ENCODE data around the gene MAVS. TPM values are rescaled to one million over a fixed set of nuclear protein-coding genes. Genes with fewer than 3 reads are reported as not detected.
"Not testable (repeated sequence)": the region's sequence is repeated elsewhere in the genome, so short reads cannot be mapped to it uniquely, and the experiment has no call there.

MAVS gene
- total RNA-seq, 2 donors from 2014 or later = 20.1 to 21.1 TPM

GRCh38 chr20:3901706-3902440, 55.2 kb downstream of the MAVS start:
- Mint-ChIP-seq H3K4me1 (peaks cover 44% of the 10 kb centered on the region), H3K4me3 (peak overlapping the region; percentile 74)
- no peak for ATAC-seq

GRCh38 chr20:3902446-3902845, 55.8 kb downstream of the MAVS start:
- DNase-seq (no peak), ATAC-seq (no peak)
- Mint-ChIP-seq H3K27ac (peak overlapping the region; percentile 91), H3K36me3 (ENCODE audit: low read depth) (no peaks in the 10 kb centered on the region), H3K4me3 (peak overlapping the region; percentile 43), H3K27me3 (no peaks in the 10 kb centered on the region), H3K4me1 (peaks cover 41% of the 10 kb centered on the region)
- no peaks in the 10 kb centered on the region for H3K9me3 ChIP-seq (ENCODE audit: control insufficient read depth, low read length, poor library complexity, severe bottlenecking)

More at GRCh38 chr20:3901706-3902440, 55.2 kb downstream of the MAVS start:
- no peaks in the 10 kb centered on the region for H3K36me3 Mint-ChIP-seq (ENCODE audit: low read depth)
- peak overlapping the region; percentile 91 for H3K27ac Mint-ChIP-seq
- no peaks in the 10 kb centered on the region for H3K27me3 Mint-ChIP-seq
- no peak for DNase-seq
- H3K9me3 ChIP-seq (ENCODE audit: control insufficient read depth, low read length, poor library complexity, severe bottlenecking) = no peaks in the 10 kb centered on the region

GRCh38 chr20:3904224-3904623, 57.6 kb downstream of the MAVS start:
- Mint-ChIP-seq H3K4me1 (peaks cover 41% of the 10 kb centered on the region), H3K27me3 (no peaks in the 10 kb centered on the region), H3K4me3 (no peak overlapping the region), H3K27ac (peak overlapping the region; percentile 83), H3K36me3 (ENCODE audit: low read depth) (no peaks in the 10 kb centered on the region)
- no peak for ATAC-seq
- DNase-seq = no peak
- no peaks in the 10 kb centered on the region for H3K9me3 ChIP-seq (ENCODE audit: control insufficient read depth, low read length, poor library complexity, severe bottlenecking)

- no peak overlapping the region for H3K4me3 Mint-ChIP-seq
- no peaks in the 10 kb centered on the region for H3K27me3 Mint-ChIP-seq
- no peaks in the 10 kb centered on the region for H3K36me3 Mint-ChIP-seq (ENCODE audit: low read depth)
- no peaks in the 10 kb centered on the region for H3K9me3 ChIP-seq (ENCODE audit: control insufficient read depth, low read length, poor library complexity, severe bottlenecking)
- no peak for ATAC-seq
- H3K4me1 Mint-ChIP-seq = peaks cover 36% of the 10 kb centered on the region
- no peak for DNase-seq
- peak overlapping the region; percentile 83 for H3K27ac Mint-ChIP-seq
Measured at GRCh38 chr20:3904857-3905256, 58.2 kb downstream of the MAVS start.

GRCh38 chr20:3906744-3907721, 60.4 kb downstream of the MAVS start:
- peak overlapping the region; percentile 94 for H3K27ac Mint-ChIP-seq
- ATAC-seq = peak; percentile 96

GRCh38 chr20:3908667-3909066, 62.0 kb downstream of the MAVS start:
- H3K27me3 Mint-ChIP-seq = no peaks in the 10 kb centered on the region
- peaks cover 15% of the 10 kb centered on the region for H3K4me1 Mint-ChIP-seq
- H3K27ac Mint-ChIP-seq = peak overlapping the region; percentile 94
- H3K9me3 ChIP-seq (ENCODE audit: control insufficient read depth, low read length, poor library complexity, severe bottlenecking) = no peaks in the 10 kb centered on the region
- peak overlapping the region; percentile 36 for H3K4me3 Mint-ChIP-seq
- peaks cover 6% of the 10 kb centered on the region for H3K36me3 Mint-ChIP-seq (ENCODE audit: low read depth)
- ATAC-seq (no peak), DNase-seq (no peak)

More at GRCh38 chr20:3906744-3907721, 60.4 kb downstream of the MAVS start:
- Mint-ChIP-seq H3K4me1 (peaks cover 22% of the 10 kb centered on the region), H3K4me3 (peak overlapping the region; percentile 59)
- not testable (repeated sequence) for H3K36me3 Mint-ChIP-seq (ENCODE audit: low read depth); H3K27me3 Mint-ChIP-seq; H3K9me3 ChIP-seq (ENCODE audit: control insufficient read depth, low read length, poor library complexity, severe bottlenecking)
- DNase-seq = peak in 1 of 3 donors; percentile 32

- H3K36me3 Mint-ChIP-seq (ENCODE audit: low read depth) = peaks cover 11% of the 10 kb centered on the region
- no peak for ATAC-seq
- no peak for DNase-seq
Measured at GRCh38 chr20:3909952-3910366, 63.3 kb downstream of the MAVS start.

GRCh38 chr20:3910853-3911252, 64.2 kb downstream of the MAVS start:
- Mint-ChIP-seq H3K4me3 (no peak overlapping the region), H3K36me3 (ENCODE audit: low read depth) (peaks cover 14% of the 10 kb centered on the region), H3K4me1 (peaks cover 21% of the 10 kb centered on the region), H3K27me3 (no peaks in the 10 kb centered on the region), H3K27ac (peak overlapping the region; percentile 94)
- ATAC-seq (no peak), DNase-seq (no peak)
- H3K9me3 ChIP-seq (ENCODE audit: control insufficient read depth, low read length, poor library complexity, severe bottlenecking) = no peaks in the 10 kb centered on the region

More at GRCh38 chr20:3909952-3910366, 63.3 kb downstream of the MAVS start:
- Mint-ChIP-seq H3K4me1 (peaks cover 15% of the 10 kb centered on the region), H3K4me3 (no peak overlapping the region), H3K27ac (peak overlapping the region; percentile 94), H3K27me3 (no peaks in the 10 kb centered on the region)
- no peaks in the 10 kb centered on the region for H3K9me3 ChIP-seq (ENCODE audit: control insufficient read depth, low read length, poor library complexity, severe bottlenecking)

GRCh38 chr20:3911956-3912355, 65.3 kb downstream of the MAVS start:
- H3K4me3 Mint-ChIP-seq = peak overlapping the region; percentile 45
- H3K9me3 ChIP-seq (ENCODE audit: control insufficient read depth, low read length, poor library complexity, severe bottlenecking) = no peaks in the 10 kb centered on the region
- peak overlapping the region; percentile 94 for H3K27ac Mint-ChIP-seq
- ATAC-seq (no peak), DNase-seq (no peak)
- peaks cover 14% of the 10 kb centered on the region for H3K36me3 Mint-ChIP-seq (ENCODE audit: low read depth)
- H3K4me1 Mint-ChIP-seq = peaks cover 22% of the 10 kb centered on the region
- H3K27me3 Mint-ChIP-seq = no peaks in the 10 kb centered on the region

- Mint-ChIP-seq H3K27me3 (no peaks in the 10 kb centered on the region), H3K4me1 (peaks cover 25% of the 10 kb centered on the region), H3K27ac (peak overlapping the region; percentile 63), H3K36me3 (ENCODE audit: low read depth) (peaks cover 17% of the 10 kb centered on the region), H3K4me3 (no peak overlapping the region)
- H3K9me3 ChIP-seq (ENCODE audit: control insufficient read depth, low read length, poor library complexity, severe bottlenecking) = no peaks in the 10 kb centered on the region
- ATAC-seq = no peak
- DNase-seq = no peak
Measured at GRCh38 chr20:3914446-3914845, 67.8 kb downstream of the MAVS start.

- DNase-seq (no peak), ATAC-seq (no peak)
- H3K4me1 Mint-ChIP-seq = peaks cover 23% of the 10 kb centered on the region
- no peak overlapping the region for H3K4me3 Mint-ChIP-seq
- H3K36me3 Mint-ChIP-seq (ENCODE audit: low read depth) = peaks cover 17% of the 10 kb centered on the region
- H3K9me3 ChIP-seq (ENCODE audit: control insufficient read depth, low read length, poor library complexity, severe bottlenecking) = no peaks in the 10 kb centered on the region
- H3K27ac Mint-ChIP-seq = no peak overlapping the region
- no peaks in the 10 kb centered on the region for H3K27me3 Mint-ChIP-seq
Measured at GRCh38 chr20:3915691-3916090, 69.1 kb downstream of the MAVS start.

- Mint-ChIP-seq H3K36me3 (ENCODE audit: low read depth) (peaks cover 15% of the 10 kb centered on the region), H3K27ac (no peak overlapping the region), H3K4me1 (peaks cover 21% of the 10 kb centered on the region), H3K4me3 (no peak overlapping the region), H3K27me3 (no peaks in the 10 kb centered on the region)
- ATAC-seq (no peak), DNase-seq (no peak)
- H3K9me3 ChIP-seq (ENCODE audit: control insufficient read depth, low read length, poor library complexity, severe bottlenecking) = no peaks in the 10 kb centered on the region
Measured at GRCh38 chr20:3916364-3916763, 69.7 kb downstream of the MAVS start.

- Mint-ChIP-seq H3K27ac (no peak overlapping the region), H3K4me1 (peaks cover 27% of the 10 kb centered on the region), H3K36me3 (ENCODE audit: low read depth) (peaks cover 15% of the 10 kb centered on the region), H3K4me3 (no peak overlapping the region), H3K27me3 (no peaks in the 10 kb centered on the region)
- ATAC-seq (no peak), DNase-seq (no peak)
- no peaks in the 10 kb centered on the region for H3K9me3 ChIP-seq (ENCODE audit: control insufficient read depth, low read length, poor library complexity, severe bottlenecking)
Measured at GRCh38 chr20:3919352-3919751, 72.7 kb downstream of the MAVS start.
